AG09319 (cell line): ENCODE results near the gene SLC28A1.

Experiments used
- DNase-seq: peaks from one replicate; pipeline ENCODE4 v3.0.0-alpha.2; 2010; ENCODE audit warnings: low read depth; ENCODE audit errors: extremely low read depth
- CTCF ChIP-seq: IDR thresholded peaks from 2 replicates; pipeline ENCODE4 v1.5.1; 2011; ENCODE audit warnings: low read depth, mild to moderate bottlenecking, inconsistent platforms, low read length, moderate library complexity

SLC28A1 gene

GRCh38 chr15:84855136-84855535, 29.3 kb upstream of the SLC28A1 start:
- DNase-seq = no peak
- TF ChIP-seq CTCF = no peak

GRCh38 chr15:84855765-84856164, 28.7 kb upstream of the SLC28A1 start:
- DNase-seq = no peak
- TF ChIP-seq CTCF = no peak

GRCh38 chr15:84856731-84857417, 27.6 kb upstream of the SLC28A1 start:
- no peak for TF ChIP-seq CTCF
- no peak for DNase-seq

- TF ChIP-seq CTCF = no peak
- DNase-seq = no peak
Measured at GRCh38 chr15:84857418-84858004, 27.0 kb upstream of the SLC28A1 start.

- DNase-seq = no peak
- no peak for TF ChIP-seq CTCF
Measured at GRCh38 chr15:84858231-84858630, 26.2 kb upstream of the SLC28A1 start.

- no peak for TF ChIP-seq CTCF
- DNase-seq = no peak
Measured at GRCh38 chr15:84859144-84859543, 25.3 kb upstream of the SLC28A1 start.

GRCh38 chr15:84859651-84860050, 24.8 kb upstream of the SLC28A1 start:
- no peak for TF ChIP-seq CTCF

More at GRCh38 chr15:84859651-84860050, 24.8 kb upstream of the SLC28A1 start:
- DNase-seq = no peak
